ENCODE measurements around the gene FMNL1.

FMNL1 gene

GRCh38 chr17:45279898-45280297, 58.2 kb downstream of the FMNL1 start:
- WGBS, 2 experiments: 88 to 90% methylated on average over 3 of the region's 3 CpGs
- H3K27ac ChIP-seq (ENCODE audit: insufficient read depth, low read depth, low read length, poor library complexity, severe bottlenecking): no peak overlapping the region
- H3K27me3 ChIP-seq (ENCODE audit: control insufficient read depth, insufficient read depth, low read length, poor library complexity, severe bottlenecking): no peaks in the 10 kb centered on the region
- no peaks in the 10 kb centered on the region for H3K9me3 ChIP-seq (ENCODE audit: control insufficient read depth, low read length)
- peaks cover 14% of the 10 kb centered on the region for H3K36me3 ChIP-seq (ENCODE audit: control insufficient read depth, insufficient read depth, low read length)
- H3K4me3 ChIP-seq (ENCODE audit: insufficient read depth, low read depth, low read length): no peak overlapping the region
- no peaks in the 10 kb centered on the region for H3K4me1 ChIP-seq (ENCODE audit: control insufficient read depth, insufficient read depth, low read length)

- Histone ChIP-seq H3K36me3 (ENCODE audit: control insufficient read depth, insufficient read depth, low read length) (peaks cover 19% of the 10 kb centered on the region), H3K4me1 (ENCODE audit: control insufficient read depth, insufficient read depth, low read length) (no peaks in the 10 kb centered on the region), H3K9me3 (ENCODE audit: control insufficient read depth, low read length) (no peaks in the 10 kb centered on the region), H3K27me3 (ENCODE audit: control insufficient read depth, insufficient read depth, low read length, poor library complexity, severe bottlenecking) (no peaks in the 10 kb centered on the region), H3K27ac (ENCODE audit: insufficient read depth, low read depth, low read length, poor library complexity, severe bottlenecking) (no peak overlapping the region), H3K4me3 (ENCODE audit: insufficient read depth, low read depth, low read length) (no peak overlapping the region)
- WGBS, 2 experiments: 88 to 94% methylated on average over 21 of the region's 21 CpGs
These were observed 61.3 kb downstream of the FMNL1 start for GRCh38 chr17:45282683-45283644.

GRCh38 chr17:45283711-45284110, 62.0 kb downstream of the FMNL1 start:
- Histone ChIP-seq H3K27me3 (ENCODE audit: control insufficient read depth, insufficient read depth, low read length, poor library complexity, severe bottlenecking) (no peaks in the 10 kb centered on the region), H3K9me3 (ENCODE audit: control insufficient read depth, low read length) (no peaks in the 10 kb centered on the region), H3K36me3 (ENCODE audit: control insufficient read depth, insufficient read depth, low read length) (peaks cover 19% of the 10 kb centered on the region), H3K27ac (ENCODE audit: insufficient read depth, low read depth, low read length, poor library complexity, severe bottlenecking) (no peak overlapping the region), H3K4me1 (ENCODE audit: control insufficient read depth, insufficient read depth, low read length) (no peaks in the 10 kb centered on the region), H3K4me3 (ENCODE audit: insufficient read depth, low read depth, low read length) (no peak overlapping the region)
- WGBS, 2 experiments: 89% methylated on average over 10 of the region's 10 CpGs

GRCh38 chr17:45284176-45285140, 62.8 kb downstream of the FMNL1 start:
- 92 to 94% methylated on average over 21 of the region's 21 CpGs for WGBS, 2 experiments
- Histone ChIP-seq H3K27me3 (ENCODE audit: control insufficient read depth, insufficient read depth, low read length, poor library complexity, severe bottlenecking) (no peaks in the 10 kb centered on the region), H3K36me3 (ENCODE audit: control insufficient read depth, insufficient read depth, low read length) (peaks cover 22% of the 10 kb centered on the region)

GRCh38 chr17:45286286-45286685, 64.6 kb downstream of the FMNL1 start:
- Histone ChIP-seq H3K27me3 (ENCODE audit: control insufficient read depth, insufficient read depth, low read length, poor library complexity, severe bottlenecking) (no peaks in the 10 kb centered on the region), H3K4me1 (ENCODE audit: control insufficient read depth, insufficient read depth, low read length) (no peaks in the 10 kb centered on the region), H3K27ac (ENCODE audit: insufficient read depth, low read depth, low read length, poor library complexity, severe bottlenecking) (no peak overlapping the region), H3K4me3 (ENCODE audit: insufficient read depth, low read depth, low read length) (no peak overlapping the region), H3K36me3 (ENCODE audit: control insufficient read depth, insufficient read depth, low read length) (peaks cover 22% of the 10 kb centered on the region), H3K9me3 (ENCODE audit: control insufficient read depth, low read length) (no peaks in the 10 kb centered on the region)
- 94 to 96% methylated on average over 5 of the region's 5 CpGs for WGBS, 2 experiments

More at GRCh38 chr17:45284176-45285140, 62.8 kb downstream of the FMNL1 start:
- no peaks in the 10 kb centered on the region for H3K4me1 ChIP-seq (ENCODE audit: control insufficient read depth, insufficient read depth, low read length)
- H3K4me3 ChIP-seq (ENCODE audit: insufficient read depth, low read depth, low read length): no peak overlapping the region
- H3K27ac ChIP-seq (ENCODE audit: insufficient read depth, low read depth, low read length, poor library complexity, severe bottlenecking): no peak overlapping the region
- H3K9me3 ChIP-seq (ENCODE audit: control insufficient read depth, low read length): no peaks in the 10 kb centered on the region

- Histone ChIP-seq H3K4me1 (ENCODE audit: control insufficient read depth, insufficient read depth, low read length) (no peaks in the 10 kb centered on the region), H3K9me3 (ENCODE audit: control insufficient read depth, low read length) (no peaks in the 10 kb centered on the region), H3K27ac (ENCODE audit: insufficient read depth, low read depth, low read length, poor library complexity, severe bottlenecking) (no peak overlapping the region), H3K36me3 (ENCODE audit: control insufficient read depth, insufficient read depth, low read length) (peaks cover 21% of the 10 kb centered on the region), H3K4me3 (ENCODE audit: insufficient read depth, low read depth, low read length) (no peak overlapping the region), H3K27me3 (ENCODE audit: control insufficient read depth, insufficient read depth, low read length, poor library complexity, severe bottlenecking) (no peaks in the 10 kb centered on the region)
- WGBS, 2 experiments: 93 to 94% methylated on average over 10 of the region's 10 CpGs
These were observed 66.1 kb downstream of the FMNL1 start for GRCh38 chr17:45287526-45288500.

- no peaks in the 10 kb centered on the region for H3K4me1 ChIP-seq (ENCODE audit: control insufficient read depth, insufficient read depth, low read length)
- H3K27me3 ChIP-seq (ENCODE audit: control insufficient read depth, insufficient read depth, low read length, poor library complexity, severe bottlenecking): no peaks in the 10 kb centered on the region
- H3K36me3 ChIP-seq (ENCODE audit: control insufficient read depth, insufficient read depth, low read length): peaks cover 13% of the 10 kb centered on the region
- H3K4me3 ChIP-seq (ENCODE audit: insufficient read depth, low read depth, low read length): no peak overlapping the region
- no peak overlapping the region for H3K27ac ChIP-seq (ENCODE audit: insufficient read depth, low read depth, low read length, poor library complexity, severe bottlenecking)
- H3K9me3 ChIP-seq (ENCODE audit: control insufficient read depth, low read length): no peaks in the 10 kb centered on the region
- WGBS, 2 experiments: 90 to 93% methylated on average over 10 of the region's 10 CpGs
These were observed 67.1 kb downstream of the FMNL1 start for GRCh38 chr17:45288825-45289224.

GRCh38 chr17:45289301-45290268, 67.9 kb downstream of the FMNL1 start:
- no peaks in the 10 kb centered on the region for H3K27me3 ChIP-seq (ENCODE audit: control insufficient read depth, insufficient read depth, low read length, poor library complexity, severe bottlenecking)
- peaks cover 9% of the 10 kb centered on the region for H3K36me3 ChIP-seq (ENCODE audit: control insufficient read depth, insufficient read depth, low read length)
- WGBS, 2 experiments: 93 to 94% methylated on average over 15 of the region's 15 CpGs
- H3K9me3 ChIP-seq (ENCODE audit: control insufficient read depth, low read length): no peaks in the 10 kb centered on the region
- H3K4me1 ChIP-seq (ENCODE audit: control insufficient read depth, insufficient read depth, low read length): no peaks in the 10 kb centered on the region
- H3K27ac ChIP-seq (ENCODE audit: insufficient read depth, low read depth, low read length, poor library complexity, severe bottlenecking): no peak overlapping the region
- H3K4me3 ChIP-seq (ENCODE audit: insufficient read depth, low read depth, low read length): no peak overlapping the region

All from ectodermal cell (in vitro differentiated cells).